ENCODE data around the gene CLEC7A. TPM values are rescaled to one million over a fixed set of nuclear protein-coding genes. Genes with fewer than 3 reads are reported as not detected.

Gene CLEC7A
- polyA plus RNA-seq, 3 donors: 235 to 809 (median 304) TPM

DNA sequence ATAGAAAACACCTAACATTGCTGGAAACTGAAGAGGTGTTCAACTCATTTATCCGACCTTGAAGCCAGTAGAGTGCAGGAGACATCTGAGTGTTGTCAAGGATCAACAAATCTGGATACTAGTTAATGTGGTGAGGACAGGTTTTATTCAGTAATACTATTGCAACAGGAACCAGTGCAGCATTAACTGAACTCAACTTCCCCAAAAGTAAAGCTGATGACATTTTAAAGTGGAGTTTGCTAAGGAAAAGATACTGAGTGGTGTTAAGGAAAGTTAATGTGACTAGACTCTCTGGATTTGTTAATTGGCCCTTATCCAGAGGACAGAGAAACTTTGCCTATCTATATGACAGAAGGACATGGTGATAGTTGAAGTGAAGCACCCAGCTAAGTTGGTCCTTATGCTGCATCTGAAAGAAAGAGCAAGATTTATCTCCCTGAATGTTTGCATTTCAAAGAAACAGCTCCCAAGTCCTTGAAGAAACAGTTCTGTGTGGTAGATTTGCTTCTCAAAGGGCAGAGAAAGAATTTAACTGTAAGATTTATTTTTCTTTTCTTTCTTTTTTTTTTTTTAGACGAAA, 1.2 kb upstream of the CLEC7A start:
- H3K27ac ChIP-seq (ENCODE audit: low read depth in 1 of 2, low read length in 2 of 2): peak overlapping the region; percentile 78 to 95
- 33% methylated on average over 1 of the region's 2 CpGs for WGBS (ENCODE audit: insufficient coverage)
- peak overlapping the region; percentile 9 to 100 (median 89) for H3K4me3 ChIP-seq (replicated peaks in 1 of 3; ENCODE audit: low read depth in 2 of 3, low read length in 3 of 3)
- peaks cover 23 to 32% of the 10 kb centered on the region in 2 donors for H3K36me3 Mint-ChIP-seq
- H3K4me2 ChIP-seq (replicated peaks; ENCODE audit: extremely low read depth, low read length, poor library complexity, severe bottlenecking): peak overlapping the region; percentile 92
- peaks cover 0 to 4% (median 0%) of the 10 kb centered on the region in 7 donors for H3K9me3 Mint-ChIP-seq
- H3K9ac ChIP-seq (ENCODE audit: insufficient read depth, low read length, poor library complexity, severe bottlenecking): peak overlapping the region; percentile 34
- H3K27ac Mint-ChIP-seq: peak overlapping the region; percentile 95 to 99 (median 98)
- H3K4me3 Mint-ChIP-seq: peak overlapping the region; percentile 49 to 80
- peaks cover 34% of the 10 kb centered on the region for H3K79me2 ChIP-seq (ENCODE audit: insufficient read depth, low read length)
- peaks cover 15 to 17% of the 10 kb centered on the region in 2 donors for H3K36me3 ChIP-seq (replicated peaks in 1 of 2; ENCODE audit: control insufficient read depth in 1 of 2, insufficient read depth in 2 of 2, low read length in 2 of 2)
- H3K9me3 ChIP-seq (replicated peaks in 1 of 2; ENCODE audit: control insufficient read depth in 1 of 2, insufficient read depth in 1 of 2, low read length in 2 of 2): no peaks in the 10 kb centered on the region
- TF ChIP-seq, protein P1, sequence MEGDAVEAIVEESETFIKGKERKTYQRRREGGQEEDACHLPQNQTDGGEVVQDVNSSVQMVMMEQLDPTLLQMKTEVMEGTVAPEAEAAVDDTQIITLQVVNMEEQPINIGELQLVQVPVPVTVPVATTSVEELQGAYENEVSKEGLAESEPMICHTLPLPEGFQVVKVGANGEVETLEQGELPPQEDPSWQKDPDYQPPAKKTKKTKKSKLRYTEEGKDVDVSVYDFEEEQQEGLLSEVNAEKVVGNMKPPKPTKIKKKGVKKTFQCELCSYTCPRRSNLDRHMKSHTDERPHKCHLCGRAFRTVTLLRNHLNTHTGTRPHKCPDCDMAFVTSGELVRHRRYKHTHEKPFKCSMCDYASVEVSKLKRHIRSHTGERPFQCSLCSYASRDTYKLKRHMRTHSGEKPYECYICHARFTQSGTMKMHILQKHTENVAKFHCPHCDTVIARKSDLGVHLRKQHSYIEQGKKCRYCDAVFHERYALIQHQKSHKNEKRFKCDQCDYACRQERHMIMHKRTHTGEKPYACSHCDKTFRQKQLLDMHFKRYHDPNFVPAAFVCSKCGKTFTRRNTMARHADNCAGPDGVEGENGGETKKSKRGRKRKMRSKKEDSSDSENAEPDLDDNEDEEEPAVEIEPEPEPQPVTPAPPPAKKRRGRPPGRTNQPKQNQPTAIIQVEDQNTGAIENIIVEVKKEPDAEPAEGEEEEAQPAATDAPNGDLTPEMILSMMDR (IDR thresholded peaks at IDR 0.05): no peak
- H3K27me3 ChIP-seq (ENCODE audit: control insufficient read depth in 2 of 2, insufficient read depth in 2 of 2, low read length in 2 of 2): no peaks in the 10 kb centered on the region
- peak; percentile 69 to 89 (median 80) for DNase-seq
- peaks cover 46% of the 10 kb centered on the region for H3K4me1 Mint-ChIP-seq
- no peak overlapping the region for H2AFZ ChIP-seq (ENCODE audit: insufficient read depth, low read depth, low read length, poor library complexity, severe bottlenecking)
- no peaks in the 10 kb centered on the region for H3K27me3 Mint-ChIP-seq (ENCODE audit: low read depth in 3 of 3)
- intact Hi-C loops (cut with micrococcal nuclease): loop anchor here (5.0 to 10.0 kb wide), 4 partner anchors 66 to 256 kb away; no protein-coding TSS in a partner anchor
- H4K20me1 ChIP-seq (ENCODE audit: insufficient read depth, low read length): peaks cover 6% of the 10 kb centered on the region
- peaks cover 47 to 53% of the 10 kb centered on the region in 2 donors for H3K4me1 ChIP-seq (ENCODE audit: control insufficient read depth in 1 of 2, insufficient read depth in 2 of 2, low read length in 2 of 2)

DNA sequence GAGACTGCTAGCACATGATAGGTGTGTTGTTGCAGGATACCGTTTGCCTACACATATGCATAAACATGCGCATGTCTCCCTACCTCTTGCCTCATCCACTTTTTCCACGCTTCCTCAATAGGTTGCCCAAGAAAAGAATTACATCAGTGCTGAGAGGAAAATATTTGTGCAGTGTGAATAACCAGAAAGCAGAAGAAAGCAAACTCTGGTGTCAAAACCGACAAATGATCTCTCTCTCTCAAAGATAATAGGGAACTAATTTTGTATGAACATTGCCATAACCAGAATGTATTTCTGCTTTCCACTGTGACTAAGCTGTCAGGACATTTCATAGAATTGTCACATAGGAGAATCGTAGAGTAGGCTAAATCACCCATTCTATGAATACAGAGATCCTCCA, 1.3 kb downstream of the CLEC7A start:
- H3K9me3 ChIP-seq (replicated peaks in 1 of 2; ENCODE audit: control insufficient read depth in 1 of 2, insufficient read depth in 1 of 2, low read length in 2 of 2): no peaks in the 10 kb centered on the region
- H3K27me3 ChIP-seq (ENCODE audit: control insufficient read depth in 2 of 2, insufficient read depth in 2 of 2, low read length in 2 of 2): no peaks in the 10 kb centered on the region
- Mint-ChIP-seq H3K36me3 (peaks cover 47 to 57% of the 10 kb centered on the region in 2 donors), H3K4me3 (peak overlapping the region; percentile 94 to 95), H3K27ac (peak overlapping the region; percentile 97 to 99 (median 98)), H3K4me1 (peaks cover 58% of the 10 kb centered on the region), H3K9me3 (peaks cover 0 to 8% (median 0%) of the 10 kb centered on the region in 7 donors), H3K27me3 (ENCODE audit: low read depth in 3 of 3) (peaks cover 0 to 2% (median 0%) of the 10 kb centered on the region in 3 donors)
- WGBS (ENCODE audit: insufficient coverage): no CpG with 5 or more reads among the region's 5 CpGs
- peaks cover 53% of the 10 kb centered on the region for H3K79me2 ChIP-seq (ENCODE audit: insufficient read depth, low read length)
- peaks cover 55 to 78% of the 10 kb centered on the region in 2 donors for H3K4me1 ChIP-seq (ENCODE audit: control insufficient read depth in 1 of 2, insufficient read depth in 2 of 2, low read length in 2 of 2)
- intact Hi-C loops (cut with micrococcal nuclease): loop anchor here in 1 of 2 donors (5.0 kb wide), 1 partner anchor 56 kb away; no protein-coding TSS in a partner anchor
- H3K36me3 ChIP-seq (replicated peaks in 1 of 2; ENCODE audit: control insufficient read depth in 1 of 2, insufficient read depth in 2 of 2, low read length in 2 of 2): peaks cover 38 to 42% of the 10 kb centered on the region in 2 donors
- H3K27ac ChIP-seq (ENCODE audit: low read depth in 1 of 2, low read length in 2 of 2): peak overlapping the region; percentile 95 to 97
- peak overlapping the region; percentile 91 for H3K9ac ChIP-seq (ENCODE audit: insufficient read depth, low read length, poor library complexity, severe bottlenecking)
- H4K20me1 ChIP-seq (ENCODE audit: insufficient read depth, low read length): peaks cover 6% of the 10 kb centered on the region
- H2AFZ ChIP-seq (ENCODE audit: insufficient read depth, low read depth, low read length, poor library complexity, severe bottlenecking): no peak overlapping the region
- H3K4me2 ChIP-seq (replicated peaks; ENCODE audit: extremely low read depth, low read length, poor library complexity, severe bottlenecking): peak overlapping the region; percentile 92
- H3K4me3 ChIP-seq (replicated peaks in 1 of 3; ENCODE audit: low read depth in 2 of 3, low read length in 3 of 3): peak overlapping the region; percentile 85 to 100 (median 89)
- TF ChIP-seq, protein P1 (IDR thresholded peaks at IDR 0.05): no peak
- DNase-seq: peak; percentile 95 to 99 (median 98)
